Aorta (tissue), 5 donors: Measurements from ENCODE around the gene ETS1. TPM values are rescaled to one million over a fixed set of nuclear protein-coding genes. Genes with fewer than 3 reads are reported as not detected.

ENCODE experiments used
- ATAC-seq: fragments of 200-7000 bp; cut with Tn5 transposase; one replicate; pipeline ENCODE4 v1.9.1; 2022; ENCODE audit warnings: moderate library complexity; ENCODE audit not compliant: low FRiP score
- DNase-seq, 2 donors: peaks; one replicate each; pipeline ENCODE4 v3.0.0-alpha.2; 2020
- H3K27ac ChIP-seq, 2 donors: one replicate each; pipeline ENCODE4 v1.5.1; 2013; ENCODE audit warnings: low read length in 2 of 2, mild to moderate bottlenecking in 2 of 2, moderate library complexity in 2 of 2, control low read depth in 1 of 2, inconsistent platforms in 1 of 2, low read depth in 1 of 2
- H3K27me3 ChIP-seq, 2 donors: one replicate each; pipeline ENCODE4 v1.6.1; 2013; ENCODE audit warnings: control low read depth in 1 of 2, low read length in 1 of 2, mild to moderate bottlenecking in 1 of 2, moderate library complexity in 1 of 2; ENCODE audit not compliant: insufficient read depth in 2 of 2, control insufficient read depth in 1 of 2
- H3K36me3 ChIP-seq, 2 donors: one replicate each; pipeline ENCODE4 v1.6.1; 2013; ENCODE audit warnings: control low read depth in 1 of 2, low read length in 1 of 2, mild to moderate bottlenecking in 1 of 2; ENCODE audit not compliant: insufficient read depth in 2 of 2, control insufficient read depth in 1 of 2
- H3K4me1 ChIP-seq, 2 donors: one replicate each; pipeline ENCODE4 v1.6.1; 2013; ENCODE audit warnings: low read length in 2 of 2, control low read depth in 1 of 2, mild to moderate bottlenecking in 1 of 2, moderate library complexity in 1 of 2; ENCODE audit not compliant: insufficient read depth in 2 of 2, control insufficient read depth in 1 of 2
- H3K4me3 ChIP-seq, 2 donors: one replicate each; pipeline ENCODE4 v1.5.1; 2013; ENCODE audit warnings: low read length in 2 of 2, control low read depth in 1 of 2, mild to moderate bottlenecking in 1 of 2
- H3K9me3 ChIP-seq: one replicate; pipeline ENCODE4 v1.6.1; 2013; ENCODE audit warnings: mild to moderate bottlenecking, low read length; ENCODE audit not compliant: control insufficient read depth
- WGBS, 2 donors: extraction: QIAGEN DNeasy Blood & Tissue Kit; methylation state at CpG; one replicate each; pipeline ENCODE4 v1.1.7; 2013; 5-methylcytosine and 5-hydroxymethylcytosine counted together
- intact Hi-C, 2 donors: fragments of 100-400 bp; cut with DNase I; formaldehyde crosslinking; loops; one replicate each; pipeline versions ENCODE4 v1.14.2 to v1.15.0; 2022
- polyA plus RNA-seq, 2 donors: library from polyadenylated mRNA; stranded (reverse); fragments of 200-250 nt; gene quantifications; one replicate each; pipeline ENCODE4 v1.2.3, GENCODE V29; 2013
- total RNA-seq, 2 donors: library from RNA; stranded (reverse); fragmentation: NEBNext Ultra II Directional; extraction: Animal tissue kit (Norgen Biotek cat#: 25700); gene quantifications; one replicate each; pipeline ENCODE4 v1.2.1, GENCODE V29; 2021
- donor health status: healthy with polysubstance abuse.
- donor health status: Bipolar disorder and iron deficiency.
- donor health status: DM: no; HTN: no; CAD: no.
- donor health status: DM: no; HTN: no; CAD: no.
- donor health status: DM: yes; HTN: yes; CAD: no.

Gene ETS1
- total and polyA plus RNA-seq, 4 donors, result 17.8 to 125 (median 69.8) TPM

DNA sequence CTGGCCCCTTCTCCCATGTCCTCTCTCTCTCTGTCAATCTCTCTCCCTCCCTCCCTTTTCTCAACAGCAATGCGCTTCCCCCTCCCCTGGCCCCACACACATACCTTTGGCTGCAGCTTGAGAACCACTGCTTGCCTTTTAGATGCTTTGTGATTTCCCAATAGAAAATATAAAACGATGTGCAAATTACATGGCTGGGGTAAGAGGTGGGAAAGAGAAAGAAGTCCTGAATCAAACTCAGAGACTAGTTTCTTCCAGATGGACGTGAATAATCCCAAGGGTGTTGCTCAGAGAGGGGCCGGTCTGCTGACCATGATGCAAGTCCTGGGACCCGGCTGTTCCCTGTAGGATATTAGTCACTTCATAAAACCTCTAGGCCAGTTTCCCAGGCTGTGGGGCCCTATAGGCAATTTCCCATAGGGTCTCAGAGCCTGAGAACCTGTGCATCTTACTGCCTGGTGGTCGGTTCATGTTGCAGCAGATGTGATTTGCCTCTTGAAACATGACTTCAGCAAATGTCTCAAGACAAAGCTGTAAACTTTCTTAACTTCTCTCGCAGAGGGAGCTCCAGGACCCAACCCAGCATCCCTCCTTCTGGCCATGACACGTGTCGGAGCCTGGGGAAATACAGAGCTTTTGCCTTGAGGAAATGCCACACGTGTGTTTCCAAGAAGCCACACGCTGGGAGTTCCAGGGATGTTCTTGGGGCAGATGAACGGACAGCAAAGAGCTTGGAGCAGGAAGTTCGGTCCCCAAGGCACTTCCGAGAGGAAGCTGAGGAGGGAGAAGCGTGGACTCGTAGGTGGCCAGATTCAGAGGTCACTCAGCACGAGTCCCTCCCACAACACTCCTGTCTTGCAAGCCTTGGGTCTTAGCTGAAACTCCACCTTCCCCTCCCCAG, 34.5 kb upstream of the ETS1 start:
- no peaks in the 10 kb centered on the region for H3K36me3 ChIP-seq
- no peaks in the 10 kb centered on the region for H3K27me3 ChIP-seq
- H3K9me3 ChIP-seq, result no peaks in the 10 kb centered on the region
- H3K4me1 ChIP-seq, result no peaks in the 10 kb centered on the region
- 80 to 83% methylated on average over 17 of the region's 17 CpGs for WGBS, 2 donors
- no peak for DNase-seq
- intact Hi-C loops, result no loop called here
- no peak overlapping the region for H3K4me3 ChIP-seq
- no peak for ATAC-seq
- H3K27ac ChIP-seq, result no peak overlapping the region

- no peaks in the 10 kb centered on the region for H3K27me3 ChIP-seq
- no peaks in the 10 kb centered on the region for H3K9me3 ChIP-seq
- DNase-seq (no peak), ATAC-seq (no peak)
- H3K4me3 ChIP-seq, result no peak overlapping the region
- H3K27ac ChIP-seq, result no peak overlapping the region
- no peaks in the 10 kb centered on the region for H3K4me1 ChIP-seq
- H3K36me3 ChIP-seq, result no peaks in the 10 kb centered on the region
- intact Hi-C loops, result no loop called here
- WGBS, 2 donors, result 90 to 91% methylated on average over 9 of the region's 9 CpGs
These were observed 33.1 kb upstream of the ETS1 start for GRCh38 chr11:128620309-128621100.

GRCh38 chr11:128619540-128620308, 32.4 kb upstream of the ETS1 start:
- Histone ChIP-seq H3K4me1 (no peaks in the 10 kb centered on the region), H3K27ac (no peak overlapping the region), H3K36me3 (no peaks in the 10 kb centered on the region), H3K27me3 (no peaks in the 10 kb centered on the region), H3K9me3 (no peaks in the 10 kb centered on the region), H3K4me3 (no peak overlapping the region)
- ATAC-seq (no peak), DNase-seq (no peak)
- 83 to 85% methylated on average over 9 to 10 of the region's 10 CpGs for WGBS, 2 donors
- intact Hi-C loops, result no loop called here

GRCh38 chr11:128619007-128619406, 31.6 kb upstream of the ETS1 start:
- no peak for ATAC-seq
- H3K4me1 ChIP-seq, result no peaks in the 10 kb centered on the region
- WGBS, 2 donors, result 86 to 89% methylated on average over 5 of the region's 5 CpGs
- no peaks in the 10 kb centered on the region for H3K27me3 ChIP-seq
- no peak overlapping the region for H3K27ac ChIP-seq
- intact Hi-C loops, result no loop called here
- no peak for DNase-seq
- H3K9me3 ChIP-seq, result no peaks in the 10 kb centered on the region
- no peak overlapping the region for H3K4me3 ChIP-seq
- H3K36me3 ChIP-seq, result no peaks in the 10 kb centered on the region

- H3K9me3 ChIP-seq, result no peaks in the 10 kb centered on the region
- H3K27me3 ChIP-seq, result no peaks in the 10 kb centered on the region
- intact Hi-C loops, result no loop called here
- DNase-seq (no peak), ATAC-seq (no peak)
- H3K4me3 ChIP-seq, result no peak overlapping the region
- no peaks in the 10 kb centered on the region for H3K4me1 ChIP-seq
- H3K36me3 ChIP-seq, result no peaks in the 10 kb centered on the region
- H3K27ac ChIP-seq, result no peak overlapping the region
- WGBS, 2 donors, result 94 to 95% methylated on average over 7 of the region's 7 CpGs
These were observed 31.2 kb upstream of the ETS1 start for GRCh38 chr11:128618603-128619002.

- DNase-seq, result no peak
- no peaks in the 10 kb centered on the region for H3K9me3 ChIP-seq
- no peaks in the 10 kb centered on the region for H3K4me1 ChIP-seq
- H3K36me3 ChIP-seq, result no peaks in the 10 kb centered on the region
- ATAC-seq, result no peak
- H3K27ac ChIP-seq, result no peak overlapping the region
- 49 to 50% methylated on average over 7 of the region's 7 CpGs for WGBS, 2 donors
- no peak overlapping the region for H3K4me3 ChIP-seq
- no peaks in the 10 kb centered on the region for H3K27me3 ChIP-seq
- intact Hi-C loops, result no loop called here
These were observed 28.8 kb upstream of the ETS1 start for GRCh38 chr11:128616161-128616560.

- DNase-seq (no peak), ATAC-seq (no peak)
- Histone ChIP-seq H3K9me3 (no peaks in the 10 kb centered on the region), H3K27me3 (no peaks in the 10 kb centered on the region), H3K4me3 (no peak overlapping the region), H3K4me1 (no peaks in the 10 kb centered on the region), H3K27ac (no peak overlapping the region), H3K36me3 (no peaks in the 10 kb centered on the region)
- intact Hi-C loops, result no loop called here
- 93 to 95% methylated on average over 7 of the region's 7 CpGs for WGBS, 2 donors
These were observed 28.3 kb upstream of the ETS1 start for GRCh38 chr11:128615612-128616011.

GRCh38 chr11:128615076-128615475, 27.7 kb upstream of the ETS1 start:
- Histone ChIP-seq H3K4me3 (no peak overlapping the region), H3K36me3 (no peaks in the 10 kb centered on the region), H3K27ac (no peak overlapping the region), H3K9me3 (no peaks in the 10 kb centered on the region), H3K4me1 (no peaks in the 10 kb centered on the region), H3K27me3 (no peaks in the 10 kb centered on the region)
- intact Hi-C loops, result no loop called here
- DNase-seq (no peak), ATAC-seq (no peak)
- 88 to 90% methylated on average over 11 of the region's 11 CpGs for WGBS, 2 donors
